HEK293T (cell line): Measurements from ENCODE around the gene CLCNKA.

ENCODE experiments used
- BHLHE40 ChIP-seq: fragments of 450-650 bp; IDR thresholded peaks from 2 replicates; pipeline ENCODE4 v1.6.1; 2016; ENCODE audit warnings: mild to moderate bottlenecking, moderate library complexity, borderline replicate concordance
- CTBP1 ChIP-seq: fragments of 450-650 bp; IDR thresholded peaks from 2 replicates; pipeline ENCODE4 v1.6.1; 2016; ENCODE audit warnings: borderline replicate concordance
- FOXK2 ChIP-seq: fragments of 450-650 bp; IDR thresholded peaks from 2 replicates; pipeline ENCODE4 v1.6.1; 2016; ENCODE audit warnings: mild to moderate bottlenecking
- LEF1 ChIP-seq: fragments of 450-650 bp; IDR thresholded peaks from 2 replicates; pipeline ENCODE4 v1.6.1; 2017; ENCODE audit warnings: mild to moderate bottlenecking, borderline replicate concordance
- SUZ12 ChIP-seq: fragments of 450-650 bp; IDR thresholded peaks from 2 replicates; pipeline ENCODE4 v1.6.1; 2016; ENCODE audit warnings: mild to moderate bottlenecking

- TF ChIP-seq FOXK2 (no peak), CTBP1 (no peak), LEF1 (no peak), SUZ12 (no peak), BHLHE40 (no peak)
Measured at GRCh38 chr1:16026723-16027484, 5.1 kb downstream of the CLCNKA start.
